Stimulated activated CD4-positive, alpha-beta T cell treated with anti-CD3 and anti-CD28 coated beads, Interleukin-4, amount 100 ng/mL, for 4 hours (primary cell): ENCODE measurements around the gene BUD13.

ENCODE experiments used
- DNase-seq, 2 experiments: peaks; one replicate each; pipeline ENCODE4 v3.0.0-alpha.2; 2020

Gene BUD13

DNA sequence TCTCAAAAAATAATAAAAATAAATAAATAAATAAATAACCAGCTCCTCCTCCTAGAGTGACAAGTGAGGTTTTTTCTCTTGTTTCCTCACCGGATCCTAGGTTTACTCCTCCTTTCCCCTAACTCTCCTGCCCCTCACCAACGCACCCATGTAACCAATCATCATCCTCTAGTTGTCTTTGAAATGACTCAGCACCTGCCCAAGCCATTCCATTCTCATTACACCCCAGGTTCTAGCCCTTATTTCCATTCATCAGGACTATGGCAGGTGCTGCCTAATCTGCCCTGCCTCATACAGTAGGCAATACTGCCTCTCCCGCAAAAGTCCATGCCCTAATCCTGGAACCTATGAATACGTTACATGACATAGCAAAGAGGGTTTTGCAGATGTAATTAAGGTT lies 60.4 kb downstream of the BUD13 start:
- no peak for DNase-seq

DNA sequence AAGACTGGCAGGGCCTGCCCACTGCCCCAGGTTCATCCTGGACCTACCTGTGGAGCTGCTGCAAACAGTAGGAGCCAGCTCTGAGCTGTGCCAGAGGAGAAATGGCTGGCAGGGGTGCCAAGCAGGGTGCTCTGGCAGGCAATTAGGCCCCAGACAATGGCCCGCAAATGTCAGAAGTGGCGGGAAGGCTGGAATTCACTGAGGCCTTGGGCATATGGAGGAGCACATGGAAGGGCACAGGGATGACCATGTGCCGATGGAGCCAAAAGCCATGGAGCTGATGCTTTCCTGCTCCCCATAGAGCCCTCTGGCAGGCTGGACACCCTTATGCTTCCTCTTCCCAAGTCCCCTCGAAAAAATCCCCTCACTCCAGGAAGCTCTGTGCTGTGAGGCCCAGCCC lies 62.0 kb downstream of the BUD13 start:
- no peak for DNase-seq

DNA sequence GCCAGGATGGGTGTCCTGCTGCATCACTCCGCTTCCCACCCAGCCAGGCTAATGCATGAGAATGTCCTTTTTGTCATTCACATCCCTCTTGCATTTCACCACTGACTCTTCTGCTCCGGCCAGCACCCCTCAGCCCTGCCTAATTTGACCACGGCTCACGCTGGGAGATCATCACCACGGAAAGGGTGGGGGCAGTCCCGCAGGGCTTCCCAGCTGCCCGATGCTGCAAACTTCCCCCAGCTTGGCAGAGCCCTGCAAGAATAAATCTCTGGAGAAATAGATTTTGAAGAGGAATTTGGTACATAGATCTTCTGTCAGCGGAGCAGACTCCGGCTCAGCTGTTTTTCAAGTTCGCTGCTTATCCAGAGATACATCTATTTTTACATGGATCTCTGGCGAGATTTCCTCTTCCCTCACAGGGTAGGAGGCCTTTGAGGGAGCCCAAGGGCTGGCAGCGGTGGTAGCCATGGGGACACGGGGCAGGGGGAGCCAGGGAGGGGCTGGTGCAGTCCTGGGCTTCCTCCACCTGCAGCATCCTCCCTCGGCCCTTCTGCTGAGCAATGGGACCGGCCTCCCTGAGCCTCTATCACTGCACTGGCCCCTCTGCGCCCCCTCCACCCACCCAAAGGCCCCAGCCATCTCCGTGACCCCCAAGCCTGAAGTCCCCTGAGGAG lies 62.6 kb downstream of the BUD13 start:
- no peak for DNase-seq

DNA sequence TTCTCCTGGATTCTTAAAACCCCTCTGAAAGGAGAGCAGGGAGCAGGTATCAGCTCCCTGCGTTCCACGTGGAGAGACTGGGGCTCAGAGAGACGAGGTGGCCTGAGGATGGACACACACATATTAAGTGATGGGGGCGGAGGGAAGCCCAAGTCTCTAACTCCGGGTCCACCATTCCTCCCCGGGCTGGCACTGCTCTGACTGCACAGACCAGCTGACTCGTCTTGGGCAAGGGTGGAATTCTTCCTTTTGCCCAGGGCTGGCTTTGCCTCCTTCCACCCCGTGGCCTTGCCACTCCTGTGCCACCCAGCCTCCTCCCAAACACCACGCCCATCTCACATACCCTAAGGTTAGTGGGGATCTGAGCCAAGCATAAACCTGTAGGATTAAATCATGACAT lies 65.0 kb downstream of the BUD13 start:
- no peak for DNase-seq

DNA sequence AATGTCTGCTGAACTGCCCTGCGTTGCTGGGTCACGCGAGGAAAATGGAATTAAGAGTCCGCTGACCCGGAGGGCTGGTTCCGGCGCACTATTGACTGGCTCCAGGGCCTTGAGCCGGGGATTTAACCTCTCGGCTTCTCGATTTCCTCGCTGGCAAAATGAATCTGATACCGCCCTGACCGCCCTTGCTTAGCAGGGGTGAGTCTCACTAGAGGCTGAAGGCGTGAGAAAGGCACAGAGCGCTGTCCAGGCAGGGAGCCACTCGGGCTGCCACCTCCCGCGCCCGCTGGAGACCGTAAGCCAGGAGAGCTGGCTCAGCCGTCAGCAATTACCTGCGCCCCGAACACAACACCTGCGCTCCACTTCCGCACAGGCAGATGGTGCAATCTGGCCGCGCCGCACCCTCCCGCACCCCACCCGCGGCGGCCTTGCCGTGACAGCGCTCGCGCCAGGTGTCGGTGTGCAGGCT lies 65.6 kb downstream of the BUD13 start:
- DNase-seq, result no peak

DNA sequence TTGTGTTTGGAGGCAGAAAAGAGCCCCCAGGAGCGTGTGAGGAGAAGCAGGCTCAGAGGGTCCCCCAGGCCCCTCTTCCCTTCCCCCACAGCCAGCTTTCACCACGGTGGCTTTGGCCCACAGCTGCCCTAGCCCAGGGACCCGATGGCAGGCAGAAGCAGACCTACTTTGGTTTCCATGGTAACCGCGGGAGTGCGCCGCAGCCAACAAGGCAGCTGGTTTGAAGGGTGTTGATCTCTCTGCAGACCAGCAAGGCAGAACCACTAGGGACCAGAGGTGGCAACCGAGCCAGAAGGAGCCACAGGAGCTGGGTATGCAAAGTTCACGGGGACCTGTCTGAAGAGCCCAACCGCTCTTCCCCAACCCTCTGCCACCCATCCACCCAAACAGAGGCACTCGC lies 69.4 kb downstream of the BUD13 start:
- no peak for DNase-seq

DNA sequence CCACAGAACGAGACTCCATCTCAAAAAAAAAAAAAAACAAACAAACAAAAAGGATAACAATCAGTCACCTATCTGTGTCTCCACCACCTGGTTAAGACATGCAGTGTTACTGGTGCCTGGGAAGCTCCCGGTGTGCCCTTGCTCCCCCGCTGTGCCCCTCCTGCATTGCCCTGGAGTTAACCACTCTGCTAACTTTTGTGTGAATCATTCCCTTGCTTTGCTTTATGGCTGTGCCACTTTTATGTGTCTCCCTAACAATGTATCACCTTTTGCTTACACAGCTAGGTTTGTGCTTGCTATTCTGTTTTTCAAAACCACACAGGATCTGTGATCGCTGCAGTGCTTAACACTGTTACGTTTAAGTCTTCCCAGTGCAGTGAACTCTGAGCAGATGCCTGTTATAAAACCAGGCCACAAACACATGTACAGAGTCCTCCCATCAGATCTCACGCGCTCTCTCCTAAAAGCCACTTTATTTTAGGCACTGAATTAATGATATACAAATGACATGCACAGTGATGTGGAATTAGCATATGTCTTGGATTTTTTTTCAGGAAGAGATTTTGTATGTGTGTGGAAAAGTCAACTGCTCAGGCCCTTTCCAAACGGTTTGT lies 69.9 kb downstream of the BUD13 start:
- DNase-seq, result no peak

DNA sequence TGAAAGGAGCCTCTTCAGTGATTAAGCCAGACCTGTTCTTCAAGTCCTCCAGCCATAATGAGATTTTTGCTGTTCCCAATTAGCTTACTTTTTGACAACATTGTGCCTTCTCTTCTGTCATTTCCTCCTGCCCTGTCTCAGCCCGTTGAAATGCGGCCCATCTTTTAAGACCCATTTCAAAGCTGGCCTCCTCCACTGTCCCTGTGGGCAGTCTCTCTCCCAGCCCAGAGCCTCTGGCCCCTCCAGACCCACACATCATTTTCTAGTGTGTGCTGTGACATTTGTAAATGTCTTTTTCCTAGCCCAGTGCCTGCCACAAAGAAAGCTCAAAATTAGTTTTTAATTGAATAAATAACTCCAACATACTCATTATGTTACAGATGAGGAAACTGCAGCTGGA lies 70.9 kb downstream of the BUD13 start:
- DNase-seq, result no peak

DNA sequence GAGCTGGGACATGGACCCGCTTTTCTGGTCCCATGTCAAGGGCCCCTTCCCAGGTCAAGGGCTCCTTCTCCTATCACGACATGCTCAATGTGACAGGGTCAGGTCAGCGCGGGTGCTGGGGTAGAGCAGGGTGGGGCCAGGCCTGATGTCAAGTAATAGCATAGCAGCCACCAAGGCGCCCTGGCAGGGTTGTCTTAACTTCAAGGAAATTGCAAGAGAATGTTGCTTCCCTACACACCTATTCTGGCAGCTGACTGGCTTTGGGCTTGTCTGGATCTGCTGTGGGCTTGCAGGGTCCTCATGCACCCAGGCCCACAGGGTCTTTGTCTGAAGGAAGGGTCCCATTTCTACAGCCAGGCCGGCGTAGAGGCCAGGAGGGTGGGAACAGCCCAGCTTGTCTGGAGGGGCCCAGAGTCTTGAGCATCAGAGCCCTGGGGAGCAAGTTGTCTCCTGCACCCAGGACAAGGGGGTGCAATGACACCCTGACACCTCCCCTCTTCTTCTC lies 71.4 kb downstream of the BUD13 start:
- no peak for DNase-seq

DNA sequence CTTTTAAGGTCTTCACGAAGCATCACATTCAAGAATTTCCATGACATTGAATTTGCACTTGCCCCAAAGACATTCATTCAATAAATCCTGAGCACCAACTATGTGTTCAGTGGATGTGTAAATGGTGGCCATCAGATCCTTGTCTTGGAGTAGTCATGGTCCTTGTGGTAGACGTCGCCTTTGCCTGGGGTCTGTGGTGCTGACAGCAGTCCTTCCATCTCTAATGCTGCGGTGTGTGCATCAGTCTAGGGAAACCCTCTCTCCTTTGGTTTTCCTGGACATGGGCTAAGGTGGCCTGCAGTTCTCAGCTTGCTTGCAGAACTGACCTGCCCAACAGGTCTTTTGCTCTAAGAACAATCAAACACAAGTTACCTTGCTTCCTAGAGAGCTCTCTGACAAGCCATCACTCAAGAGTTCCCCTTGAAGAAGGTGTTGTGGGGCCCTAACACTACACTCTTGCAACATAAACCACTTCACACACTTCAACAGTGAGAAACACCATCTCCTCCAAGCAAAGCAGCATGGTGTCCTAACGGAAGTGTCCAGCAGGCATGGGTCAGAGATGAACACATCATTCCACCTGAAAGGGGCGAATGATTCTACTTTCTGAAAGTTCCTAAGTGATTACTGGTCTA lies 72.1 kb downstream of the BUD13 start:
- DNase-seq, result no peak
